HepG2 (cell line): ENCODE measurements around the gene FER1L5. TPM values are rescaled to one million over a fixed set of nuclear protein-coding genes. Genes with fewer than 3 reads are reported as not detected.

Experiments
- ATAC-seq: fragments of 200-7000 bp; cut with Tn5 transposase; 3 replicates; pipeline ENCODE4 v1.9.1; 2020; ENCODE audit warnings: mild to moderate bottlenecking, moderate library complexity
- BruUV-seq: library from RNA; stranded (reverse); fragments of 400-500 nt; replicated peaks from 2 replicates; lab custom pipeline; 2021; lab: Mats Ljungman, UMichigan
- CTCF ChIA-PET: fragments of 300-600 bp; formaldehyde crosslinking; extraction: SDS; loops from one replicate; lab custom pipeline; 2021; ENCODE audit warnings: low total read pairs, inconsistent platforms, low intra/inter-chr PET ratio; lab: Yijun Ruan, JAX
- POLR2A ChIA-PET: fragments of 350-600 bp; sonication (Branson Sonifier 250); formaldehyde crosslinking; loops from one replicate; lab custom pipeline; 2020; ENCODE audit warnings: antibody characterized with exemption, inconsistent platforms; lab: Yijun Ruan, JAX
- DNase-seq: peaks from one replicate; pipeline ENCODE4 v3.0.0-alpha.2; 2015; ENCODE audit warnings: low spot score
- FAIRE-seq: peaks from 3 replicates; lab custom pipeline; 2011; peaks lifted over from hg19 to GRCh38; lab: Jason Lieb, UNC
- H2AFZ ChIP-seq: one replicate; pipeline ENCODE4 v1.6.1; 2011; ENCODE audit warnings: low read length, inconsistent platforms
- H3K27ac ChIP-seq: fragments of 300-600 bp; 3 replicates; pipeline ENCODE4 v1.8.0; 2011; ENCODE audit warnings: mixed run types, mild to moderate bottlenecking, mixed read lengths, low read length, inconsistent platforms; ENCODE audit not compliant: insufficient read depth; ENCODE audit errors: extremely low read length
- H3K27me3 ChIP-seq, 2 experiments: fragments of 200-600 bp in 1 of 2; 2 replicates in 1 of 2; 3 replicates in 1 of 2; pipeline versions ENCODE4 v1.6.0 to v1.8.0; 2011; ENCODE audit warnings: low read length in 2 of 2, mild to moderate bottlenecking in 2 of 2, moderate library complexity in 2 of 2, inconsistent platforms in 1 of 2; ENCODE audit not compliant: insufficient read depth in 2 of 2, control insufficient read depth in 1 of 2
- H3K36me3 ChIP-seq, 2 experiments: fragments of 200-600 bp in 1 of 2; replicated peaks in 1 of 2; 2 replicates in 1 of 2; 3 replicates in 1 of 2; pipeline versions ENCODE4 v1.5.1 to v1.8.0; 2011; ENCODE audit warnings: low read length in 2 of 2, inconsistent platforms in 1 of 2; ENCODE audit not compliant: insufficient read depth in 2 of 2, control insufficient read depth in 1 of 2
- H3K4me1 ChIP-seq: 2 replicates; pipeline ENCODE4 v1.5.1; 2012; ENCODE audit warnings: low read length, inconsistent platforms; ENCODE audit not compliant: insufficient read depth
- H3K4me2 ChIP-seq: 2 replicates; pipeline ENCODE4 v1.6.0; 2011; ENCODE audit warnings: low read depth, low read length, inconsistent platforms
- H3K4me3 ChIP-seq, 3 experiments: fragments of 200-600 bp in 1 of 3; sonication (generic), shearing (Covaris generic) in 1 of 3; replicated peaks in 1 of 3; 2 replicates each; pipeline ENCODE4 v1.5.1; 2011 to 2016; ENCODE audit warnings: low read length in 3 of 3, inconsistent platforms in 2 of 3, low read depth in 2 of 3, mild to moderate bottlenecking in 2 of 3, control low read depth in 1 of 3, mixed read lengths in 1 of 3; ENCODE audit not compliant: insufficient read depth in 1 of 3
- H3K79me2 ChIP-seq: one replicate; pipeline ENCODE4 v1.6.1; 2011; ENCODE audit warnings: low read length, inconsistent platforms; ENCODE audit not compliant: insufficient read depth
- H3K9ac ChIP-seq: 2 replicates; pipeline ENCODE4 v1.6.0; 2011; ENCODE audit warnings: mild to moderate bottlenecking, low read depth, low read length, inconsistent platforms; ENCODE audit not compliant: insufficient read depth
- H3K9me3 ChIP-seq: 2 replicates; pipeline ENCODE4 v1.5.1; 2012; ENCODE audit warnings: mild to moderate bottlenecking, low read length
- H4K20me1 ChIP-seq: 2 replicates; pipeline ENCODE4 v1.6.0; 2011; ENCODE audit warnings: inconsistent platforms, mild to moderate bottlenecking, low read length, moderate library complexity; ENCODE audit not compliant: insufficient read depth
- CBX2 ChIP-seq, 2 experiments: fragments of 200-600 bp in 1 of 2; sonication (generic); formaldehyde crosslinking in 1 of 2; IDR thresholded peaks; 2 replicates each; pipeline versions ENCODE4 v1.7.0 to v1.8.1; 2018 to 2022; ENCODE audit warnings: low read depth in 2 of 2, low read length in 1 of 2, mild to moderate bottlenecking in 1 of 2, missing genetic modification reagents in 1 of 2
- KLF16 ChIP-seq, 2 experiments: sonication (generic) in 1 of 2; formaldehyde crosslinking in 1 of 2; IDR thresholded peaks; 2 replicates each; pipeline versions ENCODE4 v1.6.1 to v1.8.0; 2016 to 2023; ENCODE audit warnings: missing genetic modification reagents in 2 of 2, missing compliant biosample characterization in 1 of 2
- LCORL ChIP-seq, 2 experiments: fragments of 450-650 bp in 1 of 2; sonication (generic) in 1 of 2; formaldehyde crosslinking in 1 of 2; IDR thresholded peaks; 2 replicates each; pipeline versions ENCODE4 v1.5.0 to v1.6.1; 2017 to 2020; ENCODE audit warnings: antibody characterized with exemption in 1 of 2, missing genetic modification reagents in 1 of 2
- RBFOX2 ChIP-seq: fragments of 200-400 bp; formaldehyde crosslinking; IDR thresholded peaks from 2 replicates; pipeline ENCODE4 v1.6.1; 2017; ENCODE audit warnings: low read depth, mild to moderate bottlenecking, low read length
- ZNF256 ChIP-seq: sonication (generic); formaldehyde crosslinking; conservative IDR thresholded peaks from 2 replicates; pipeline ENCODE4 v1.4.0; 2020; ENCODE audit warnings: missing genetic modification reagents
- ZNF292 ChIP-seq: sonication (generic); formaldehyde crosslinking; IDR thresholded peaks from 2 replicates; pipeline ENCODE4 v1.8.1; 2022; ENCODE audit warnings: mild to moderate bottlenecking, low read depth, missing genetic modification reagents, borderline replicate concordance
- ZNF547 ChIP-seq: sonication (generic); formaldehyde crosslinking; IDR thresholded peaks from 2 replicates; pipeline ENCODE4 v1.5.1; 2020; ENCODE audit warnings: mild to moderate bottlenecking, missing genetic modification reagents
- ZNF557 ChIP-seq: sonication (generic); formaldehyde crosslinking; IDR thresholded peaks from 2 replicates; pipeline ENCODE4 v1.4.0; 2020; ENCODE audit warnings: missing genetic modification reagents
- WGBS: methylation state at CpG from one replicate; pipeline ENCODE4 v1.1.6; 2017; ENCODE audit warnings: low lambda C conversion rate; 5-methylcytosine and 5-hydroxymethylcytosine counted together
- in situ Hi-C: cut with HindIII; loops from 2 replicates; pipeline ENCODE4 v1.10.0; 2017; ENCODE audit warnings: low pct_unique_long_range_greater_than_20kb; ENCODE audit not compliant: extremely low pct_ligation_motif_present
- intact Hi-C: fragments of 100-400 bp; cut with micrococcal nuclease; formaldehyde crosslinking; loops from one replicate; pipeline ENCODE4 v1.10.0; 2022; ENCODE audit not compliant: unreplicated experiment
- polyA plus RNA-seq, 8 experiments: library from polyadenylated mRNA; depleted of rRNA in 3 of 8; stranded (reverse) in 7 of 8; unstranded in 1 of 8; fragments of >200 nt; fragmentation: Illumina TruSeq in 4 of 8; extraction: Trizol in 4 of 8; gene quantifications; 2 replicates each; pipeline versions ENCODE4 v1.2.1 to v1.2.3, GENCODE V29; 2011 to 2016; ENCODE audit warnings: low read depth in 4 of 8, missing spikeins in 1 of 8, mixed read lengths in 1 of 8; ENCODE audit not compliant: insufficient read depth in 1 of 8
- total RNA-seq, 5 experiments: library from RNA; depleted of rRNA; stranded (reverse); fragments of >200 nt; fragmentation: Illumina TruSeq; extraction: Trizol; gene quantifications; 2 replicates each; pipeline ENCODE4 v1.2.3, GENCODE V29; 2016; ENCODE audit warnings: low read depth in 1 of 5

The FER1L5 gene
- total and polyA plus RNA-seq, 2 of the 13 experiments (the other 11 are each of a cell fraction or from before 2014, with no cell fraction given) = 0.02 to 0.08 TPM

DNA sequence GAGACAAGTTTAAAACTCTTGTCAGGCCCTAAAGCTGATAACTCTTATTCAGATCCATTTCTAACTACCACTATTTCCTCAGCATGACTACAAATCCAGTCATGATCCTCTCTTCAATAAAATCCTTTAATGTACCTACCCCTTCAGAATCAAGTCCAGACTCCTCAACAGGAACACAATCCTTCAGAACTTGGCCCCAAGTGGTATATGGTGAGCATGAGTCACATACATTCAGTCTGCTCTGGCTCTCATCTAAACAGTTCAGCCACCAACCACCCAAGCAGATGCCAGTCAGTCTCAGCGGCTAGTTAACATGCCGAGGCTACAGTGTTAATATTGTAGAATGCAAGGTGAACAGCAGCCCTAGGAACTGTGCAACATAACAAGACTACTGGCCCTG is 87.6 kb downstream of the FER1L5 start:
- no peak overlapping the region for H3K4me3 ChIP-seq
- no TSS peak for BruUV-seq
- FAIRE-seq = no peak
- peaks cover 26 to 64% of the 10 kb centered on the region in 2 experiments for H3K36me3 ChIP-seq
- no peaks in the 10 kb centered on the region for H3K4me1 ChIP-seq
- no peaks in the 10 kb centered on the region for H3K27me3 ChIP-seq
- no peak for ATAC-seq
- no peak overlapping the region for H3K27ac ChIP-seq
- no peak overlapping the region for H3K4me2 ChIP-seq
- no peaks in the 10 kb centered on the region for H3K79me2 ChIP-seq
- in situ Hi-C loops (no loop called here), intact Hi-C loops (no loop called here)
- ChIA-PET POLR2A (no interaction called here), CTCF (no interaction called here)
- no peaks in the 10 kb centered on the region for H3K9me3 ChIP-seq
- H3K9ac ChIP-seq = no peak overlapping the region
- H2AFZ ChIP-seq = no peak overlapping the region
- DNase-seq = no peak
- TF ChIP-seq RBFOX2 = 0 out of 2 replicates have a peak, but pooled peaks have one; percentile 9
- no peak for TF ChIP-seq LCORL (IDR thresholded peaks at IDR 0.05)
- TF ChIP-seq LCORL (CRISPR knock-in tag; IDR thresholded peaks at IDR 0.05) = no peak
- no peaks in the 10 kb centered on the region for H4K20me1 ChIP-seq
- WGBS = 100% methylated on average over 2 of the region's 2 CpGs

DNA sequence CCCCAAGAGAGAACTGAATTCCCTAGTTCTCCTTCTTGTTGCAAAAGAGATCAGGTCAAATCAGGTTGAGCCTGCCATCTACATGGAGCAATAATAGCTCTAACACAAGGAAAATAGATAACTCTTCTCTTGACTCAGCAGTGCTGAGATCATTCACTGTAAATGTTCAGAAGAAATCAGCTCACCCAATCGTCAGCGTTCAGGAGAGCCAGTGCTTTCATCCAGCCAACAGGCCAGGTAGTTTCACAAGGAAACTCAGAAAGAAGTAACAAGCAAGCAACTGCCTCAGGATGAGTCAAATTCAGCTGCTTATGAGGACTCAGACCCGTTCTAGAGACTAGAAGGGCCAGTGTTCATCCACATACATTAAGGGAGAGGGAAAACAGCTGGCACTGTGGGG is 91.4 kb downstream of the FER1L5 start:
- Histone ChIP-seq H3K4me1 (peaks cover 12% of the 10 kb centered on the region), H2AFZ (no peak overlapping the region), H4K20me1 (no peaks in the 10 kb centered on the region), H3K4me2 (no peak overlapping the region), H3K79me2 (peaks cover 18% of the 10 kb centered on the region), H3K27ac (no peak overlapping the region), H3K27me3 (no peaks in the 10 kb centered on the region), H3K36me3 (peaks cover 23 to 71% of the 10 kb centered on the region in 2 experiments)
- BruUV-seq = no TSS peak
- 100% methylated on average over 3 of the region's 3 CpGs for WGBS
- ATAC-seq (no peak), FAIRE-seq (no peak)
- intact Hi-C loops = no loop called here
- TF ChIP-seq CBX2 (IDR thresholded peaks at IDR 0.05; ENCODE audit: low read depth, low read length) (no peak), CBX2 (CRISPR knock-in tag; IDR thresholded peaks at IDR 0.05; ENCODE audit: low read depth) (no peak), ZNF292 (no peak), KLF16 (CRISPR knock-in tag; IDR thresholded peaks at IDR 0.05) (no peak), ZNF256 (CRISPR knock-in tag) (no peak), ZNF557 (CRISPR knock-in tag) (no peak), ZNF547 (CRISPR knock-in tag) (no peak)
- TF ChIP-seq, all 625 proteins: peak for 0
- in situ Hi-C loops = no loop called here
- ChIA-PET CTCF (no interaction called here), POLR2A (no interaction called here)
- Histone ChIP-seq H3K9me3 (no peaks in the 10 kb centered on the region), H3K9ac (no peak overlapping the region), H3K4me3 (no peak overlapping the region)
- no peak for DNase-seq
